ENCODE results near the gene SMG5.

- TF ChIP-seq CTCF (conservative IDR thresholded peaks at IDR 0.05; ENCODE audit: low read depth, low read length) (no peak), EZH2 (IDR thresholded peaks at IDR 0.05; ENCODE audit: borderline replicate concordance, low read depth, low read length, poor library complexity, severe bottlenecking) (no peak)
Observed at GRCh38 chr1:156286061-156286460, 3.4 kb upstream of the SMG5 start.
